Neural cell (in vitro differentiated cells): Measurements from ENCODE around the gene ELMO1. TPM values are rescaled to one million over a fixed set of nuclear protein-coding genes. Genes with fewer than 3 reads are reported as not detected.

ENCODE experiments used
- H2AFZ ChIP-seq: fragments of 200-600, 300-800 bp; sonication (generic), shearing (Covaris generic); 2 replicates; pipeline ENCODE4 v1.6.0; 2014; ENCODE audit warnings: low read depth, mild to moderate bottlenecking, antibody characterized with exemption, low read length, moderate library complexity
- H3F3A ChIP-seq: fragments of 200-600 bp; shearing (Covaris generic); 2 replicates; pipeline ENCODE4 v1.6.1; 2016; ENCODE audit warnings: mild to moderate bottlenecking, moderate library complexity, mixed read lengths, antibody characterized with exemption, low read length; ENCODE audit not compliant: insufficient read depth, poor library complexity, severe bottlenecking
- H3K27ac ChIP-seq: fragments of 200-600, 300-800 bp; sonication (generic), shearing (Covaris generic); 2 replicates; pipeline ENCODE4 v1.5.1; 2014; ENCODE audit warnings: mild to moderate bottlenecking, low read length, moderate library complexity
- H3K27me3 ChIP-seq: fragments of 300-800, 200-600 bp; sonication (generic), shearing (Covaris generic); 2 replicates; pipeline ENCODE4 v1.6.0; 2014; ENCODE audit warnings: mild to moderate bottlenecking, low read depth, low read length, moderate library complexity; ENCODE audit not compliant: insufficient read depth
- H3K36me3 ChIP-seq: fragments of 300-800, 200-600 bp; sonication (generic), shearing (Covaris generic); 2 replicates; pipeline ENCODE4 v1.5.1; 2014; ENCODE audit warnings: mild to moderate bottlenecking, antibody characterized with exemption, low read length, moderate library complexity; ENCODE audit not compliant: insufficient read depth
- H3K4me2 ChIP-seq: fragments of 300-800, 200-600 bp; sonication (generic), shearing (Covaris generic); 2 replicates; pipeline ENCODE4 v1.6.0; 2014; ENCODE audit warnings: mild to moderate bottlenecking, low read length
- H3K4me3 ChIP-seq: fragments of 300-800, 200-600 bp; sonication (generic), shearing (Covaris generic); 2 replicates; pipeline ENCODE4 v1.5.1; 2014; ENCODE audit warnings: mild to moderate bottlenecking, low read length, moderate library complexity
- H3K79me2 ChIP-seq: fragments of 200-600 bp; shearing (Covaris generic); replicated peaks from 2 replicates; pipeline ENCODE4 v1.6.0; 2014; ENCODE audit warnings: mild to moderate bottlenecking, low read length, moderate library complexity; ENCODE audit not compliant: insufficient read depth
- H3K9ac ChIP-seq: fragments of 300-800, 200-600 bp; sonication (generic), shearing (Covaris generic); 2 replicates; pipeline ENCODE4 v1.6.1; 2016; ENCODE audit warnings: mild to moderate bottlenecking, low read length, mixed read lengths
- H3K9me2 ChIP-seq: fragments of 200-600 bp; shearing (Covaris generic); 2 replicates; pipeline ENCODE4 v1.6.1; 2016; ENCODE audit warnings: mild to moderate bottlenecking, low read length, mixed read lengths; ENCODE audit not compliant: insufficient read depth
- H3K9me3 ChIP-seq: fragments of 200-600, 300-800 bp; sonication (generic), shearing (Covaris generic); 2 replicates; pipeline ENCODE4 v1.6.1; 2016; ENCODE audit warnings: mild to moderate bottlenecking, mixed run types, low read length, moderate library complexity, mixed read lengths
- H4K20me1 ChIP-seq: fragments of 200-600 bp; shearing (Covaris generic); 2 replicates; pipeline ENCODE4 v1.6.1; 2016; ENCODE audit warnings: mild to moderate bottlenecking, mixed run types; ENCODE audit not compliant: insufficient read depth
- EP300 ChIP-seq: fragments of 450-650 bp; conservative IDR thresholded peaks from 2 replicates; pipeline ENCODE4 v1.6.1; 2014; ENCODE audit warnings: antibody characterized with exemption, mild to moderate bottlenecking, moderate library complexity; ENCODE audit not compliant: poor library complexity, severe bottlenecking
- EZH2 ChIP-seq: fragments of 200-600, 300-800 bp; shearing (Covaris generic), sonication (generic); IDR thresholded peaks from 2 replicates; pipeline ENCODE4 v1.6.1; 2014; ENCODE audit warnings: antibody characterized with exemption, low read length, borderline replicate concordance, mild to moderate bottlenecking; ENCODE audit not compliant: insufficient read depth, poor library complexity, severe bottlenecking
- POLR2AphosphoS5 ChIP-seq: IDR thresholded peaks from 2 replicates; pipeline ENCODE4 v1.6.1; 2012
- RAD21 ChIP-seq: fragments of 450-650 bp; conservative IDR thresholded peaks from 2 replicates; pipeline ENCODE4 v1.6.1; 2014; ENCODE audit warnings: antibody characterized with exemption, mild to moderate bottlenecking, moderate library complexity
- TAF1 ChIP-seq: IDR thresholded peaks from 2 replicates; pipeline ENCODE4 v1.6.1; 2012; ENCODE audit warnings: low read depth
- polyA plus RNA-seq: library from polyadenylated mRNA; depleted of rRNA; stranded (reverse); fragments of >200 nt; gene quantifications from 2 replicates; pipeline ENCODE4 v1.2.3, GENCODE V29; 2014
- TF ChIP-seq, protein P1 (sequence below): IDR thresholded peaks from 2 replicates; pipeline ENCODE4 v1.6.1; 2012; ENCODE audit warnings: borderline replicate concordance
- TF ChIP-seq, protein P2 (sequence below): fragments of 450-650 bp; IDR thresholded peaks from 2 replicates; pipeline ENCODE4 v1.5.1; 2014; ENCODE audit warnings: antibody characterized with exemption, mild to moderate bottlenecking, moderate library complexity; ENCODE audit not compliant: poor library complexity, severe bottlenecking

ELMO1 gene
- polyA plus RNA-seq, 1 donor from 2014 or later: 12.2 TPM

DNA sequence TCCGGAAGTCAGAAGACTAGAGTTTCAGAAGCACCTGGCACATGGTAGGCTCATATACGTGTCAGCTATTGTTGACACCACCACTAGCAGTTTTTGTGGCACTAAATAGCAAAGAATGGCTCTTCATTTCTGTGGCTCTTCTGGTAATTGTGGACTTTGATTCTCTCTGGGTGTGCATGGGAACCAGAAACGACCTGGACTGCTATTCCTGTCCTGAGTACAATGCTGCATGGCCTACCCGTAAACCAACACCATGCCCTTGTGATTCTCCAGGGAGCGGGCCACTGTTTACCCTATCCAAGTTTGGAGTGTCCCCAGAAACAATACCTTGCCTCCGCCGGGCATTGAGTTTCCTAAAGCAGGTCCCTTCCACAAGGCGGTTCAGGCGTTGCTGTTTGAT lies 561.4 kb downstream of the ELMO1 start:
- TF ChIP-seq EP300: no peak
- TF ChIP-seq, protein P1, sequence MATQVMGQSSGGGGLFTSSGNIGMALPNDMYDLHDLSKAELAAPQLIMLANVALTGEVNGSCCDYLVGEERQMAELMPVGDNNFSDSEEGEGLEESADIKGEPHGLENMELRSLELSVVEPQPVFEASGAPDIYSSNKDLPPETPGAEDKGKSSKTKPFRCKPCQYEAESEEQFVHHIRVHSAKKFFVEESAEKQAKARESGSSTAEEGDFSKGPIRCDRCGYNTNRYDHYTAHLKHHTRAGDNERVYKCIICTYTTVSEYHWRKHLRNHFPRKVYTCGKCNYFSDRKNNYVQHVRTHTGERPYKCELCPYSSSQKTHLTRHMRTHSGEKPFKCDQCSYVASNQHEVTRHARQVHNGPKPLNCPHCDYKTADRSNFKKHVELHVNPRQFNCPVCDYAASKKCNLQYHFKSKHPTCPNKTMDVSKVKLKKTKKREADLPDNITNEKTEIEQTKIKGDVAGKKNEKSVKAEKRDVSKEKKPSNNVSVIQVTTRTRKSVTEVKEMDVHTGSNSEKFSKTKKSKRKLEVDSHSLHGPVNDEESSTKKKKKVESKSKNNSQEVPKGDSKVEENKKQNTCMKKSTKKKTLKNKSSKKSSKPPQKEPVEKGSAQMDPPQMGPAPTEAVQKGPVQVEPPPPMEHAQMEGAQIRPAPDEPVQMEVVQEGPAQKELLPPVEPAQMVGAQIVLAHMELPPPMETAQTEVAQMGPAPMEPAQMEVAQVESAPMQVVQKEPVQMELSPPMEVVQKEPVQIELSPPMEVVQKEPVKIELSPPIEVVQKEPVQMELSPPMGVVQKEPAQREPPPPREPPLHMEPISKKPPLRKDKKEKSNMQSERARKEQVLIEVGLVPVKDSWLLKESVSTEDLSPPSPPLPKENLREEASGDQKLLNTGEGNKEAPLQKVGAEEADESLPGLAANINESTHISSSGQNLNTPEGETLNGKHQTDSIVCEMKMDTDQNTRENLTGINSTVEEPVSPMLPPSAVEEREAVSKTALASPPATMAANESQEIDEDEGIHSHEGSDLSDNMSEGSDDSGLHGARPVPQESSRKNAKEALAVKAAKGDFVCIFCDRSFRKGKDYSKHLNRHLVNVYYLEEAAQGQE: no peak
- no peaks in the 10 kb centered on the region for H3K36me3 ChIP-seq

DNA sequence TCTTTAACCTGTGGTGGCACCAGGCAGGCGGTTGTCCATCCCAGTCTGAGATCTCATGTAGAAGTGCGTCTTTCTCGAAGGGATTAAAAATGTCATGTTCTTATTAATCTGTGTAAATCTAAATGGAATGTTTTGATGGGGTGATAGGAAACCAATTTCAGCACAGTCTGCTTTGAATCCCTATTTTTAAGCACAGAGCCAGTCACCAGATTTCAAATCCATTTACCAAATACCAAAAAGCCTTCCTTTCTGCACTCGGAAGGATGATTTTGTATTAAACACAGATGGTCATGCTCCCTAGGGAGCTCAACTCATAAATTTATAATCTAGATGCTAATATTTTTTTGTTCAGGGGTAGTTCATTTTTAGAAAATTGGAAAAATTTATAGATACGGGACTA lies 563.8 kb downstream of the ELMO1 start:
- no peak overlapping the region for H3K9ac ChIP-seq
- no peaks in the 10 kb centered on the region for H3F3A ChIP-seq
- H2AFZ ChIP-seq: no peak overlapping the region
- H3K36me3 ChIP-seq: no peaks in the 10 kb centered on the region
- H3K4me3 ChIP-seq: no peak overlapping the region
- no peak overlapping the region for H3K4me2 ChIP-seq
- H3K27me3 ChIP-seq: no peaks in the 10 kb centered on the region
- H3K9me2 ChIP-seq: no peaks in the 10 kb centered on the region
- H3K79me2 ChIP-seq: no peaks in the 10 kb centered on the region
- TF ChIP-seq EZH2 (no peak), EP300 (no peak), RAD21 (no peak), POLR2AphosphoS5 (no peak), TAF1 (no peak)
- TF ChIP-seq, protein P2, sequence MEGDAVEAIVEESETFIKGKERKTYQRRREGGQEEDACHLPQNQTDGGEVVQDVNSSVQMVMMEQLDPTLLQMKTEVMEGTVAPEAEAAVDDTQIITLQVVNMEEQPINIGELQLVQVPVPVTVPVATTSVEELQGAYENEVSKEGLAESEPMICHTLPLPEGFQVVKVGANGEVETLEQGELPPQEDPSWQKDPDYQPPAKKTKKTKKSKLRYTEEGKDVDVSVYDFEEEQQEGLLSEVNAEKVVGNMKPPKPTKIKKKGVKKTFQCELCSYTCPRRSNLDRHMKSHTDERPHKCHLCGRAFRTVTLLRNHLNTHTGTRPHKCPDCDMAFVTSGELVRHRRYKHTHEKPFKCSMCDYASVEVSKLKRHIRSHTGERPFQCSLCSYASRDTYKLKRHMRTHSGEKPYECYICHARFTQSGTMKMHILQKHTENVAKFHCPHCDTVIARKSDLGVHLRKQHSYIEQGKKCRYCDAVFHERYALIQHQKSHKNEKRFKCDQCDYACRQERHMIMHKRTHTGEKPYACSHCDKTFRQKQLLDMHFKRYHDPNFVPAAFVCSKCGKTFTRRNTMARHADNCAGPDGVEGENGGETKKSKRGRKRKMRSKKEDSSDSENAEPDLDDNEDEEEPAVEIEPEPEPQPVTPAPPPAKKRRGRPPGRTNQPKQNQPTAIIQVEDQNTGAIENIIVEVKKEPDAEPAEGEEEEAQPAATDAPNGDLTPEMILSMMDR: no peak
- TF ChIP-seq, protein P1: no peak
- H4K20me1 ChIP-seq: no peaks in the 10 kb centered on the region
- no peaks in the 10 kb centered on the region for H3K9me3 ChIP-seq
- H3K27ac ChIP-seq: no peak overlapping the region

More for the DNA sequence above, 561.4 kb downstream of the ELMO1 start:
- no peak overlapping the region for H3K27ac ChIP-seq
- H4K20me1 ChIP-seq: no peaks in the 10 kb centered on the region
- H3K27me3 ChIP-seq: no peaks in the 10 kb centered on the region
- no peaks in the 10 kb centered on the region for H3K9me2 ChIP-seq
- no peaks in the 10 kb centered on the region for H3K79me2 ChIP-seq
- H3K9ac ChIP-seq: no peak overlapping the region
- H3K9me3 ChIP-seq: no peaks in the 10 kb centered on the region
- no peak overlapping the region for H3K4me3 ChIP-seq
- no peak overlapping the region for H3K4me2 ChIP-seq
- no peaks in the 10 kb centered on the region for H3F3A ChIP-seq
- H2AFZ ChIP-seq: no peak overlapping the region
